Measurements from ENCODE around the gene SRF.

- TF ChIP-seq, protein P1, sequence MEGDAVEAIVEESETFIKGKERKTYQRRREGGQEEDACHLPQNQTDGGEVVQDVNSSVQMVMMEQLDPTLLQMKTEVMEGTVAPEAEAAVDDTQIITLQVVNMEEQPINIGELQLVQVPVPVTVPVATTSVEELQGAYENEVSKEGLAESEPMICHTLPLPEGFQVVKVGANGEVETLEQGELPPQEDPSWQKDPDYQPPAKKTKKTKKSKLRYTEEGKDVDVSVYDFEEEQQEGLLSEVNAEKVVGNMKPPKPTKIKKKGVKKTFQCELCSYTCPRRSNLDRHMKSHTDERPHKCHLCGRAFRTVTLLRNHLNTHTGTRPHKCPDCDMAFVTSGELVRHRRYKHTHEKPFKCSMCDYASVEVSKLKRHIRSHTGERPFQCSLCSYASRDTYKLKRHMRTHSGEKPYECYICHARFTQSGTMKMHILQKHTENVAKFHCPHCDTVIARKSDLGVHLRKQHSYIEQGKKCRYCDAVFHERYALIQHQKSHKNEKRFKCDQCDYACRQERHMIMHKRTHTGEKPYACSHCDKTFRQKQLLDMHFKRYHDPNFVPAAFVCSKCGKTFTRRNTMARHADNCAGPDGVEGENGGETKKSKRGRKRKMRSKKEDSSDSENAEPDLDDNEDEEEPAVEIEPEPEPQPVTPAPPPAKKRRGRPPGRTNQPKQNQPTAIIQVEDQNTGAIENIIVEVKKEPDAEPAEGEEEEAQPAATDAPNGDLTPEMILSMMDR (IDR thresholded peaks at IDR 0.05) = no peak
- no peak for TF ChIP-seq EP300 (IDR thresholded peaks at IDR 0.05)
These were observed 13.4 kb downstream of the SRF start for GRCh38 chr6:43184268-43184985.
